A673 (cell line): ENCODE measurements around the gene DPP10.

Experiments used
- CTCF ChIP-seq: fragments of 300-800, 200-600 bp; sonication (generic); conservative IDR thresholded peaks from 2 replicates; pipeline ENCODE4 v1.5.1; 2017; ENCODE audit warnings: low read depth, mild to moderate bottlenecking, antibody characterized with exemption, low read length, moderate library complexity, mixed read lengths
- EZH2 ChIP-seq: fragments of 200-600 bp; sonication (generic); IDR thresholded peaks from 2 replicates; pipeline ENCODE4 v1.6.1; 2017; ENCODE audit warnings: borderline replicate concordance, low read depth, mild to moderate bottlenecking, mixed read lengths, antibody characterized with exemption, low read length; ENCODE audit not compliant: poor library complexity, severe bottlenecking

- no peak for TF ChIP-seq CTCF
- TF ChIP-seq EZH2: no peak
Observed at GRCh38 chr2:114464961-114465706, 22.7 kb downstream of the DPP10 start.
